ENCODE results near the gene TMEM115.
A peak's percentile ranks its signal among the peaks of the same experiment; 100 is the strongest.

The TMEM115 gene

DNA sequence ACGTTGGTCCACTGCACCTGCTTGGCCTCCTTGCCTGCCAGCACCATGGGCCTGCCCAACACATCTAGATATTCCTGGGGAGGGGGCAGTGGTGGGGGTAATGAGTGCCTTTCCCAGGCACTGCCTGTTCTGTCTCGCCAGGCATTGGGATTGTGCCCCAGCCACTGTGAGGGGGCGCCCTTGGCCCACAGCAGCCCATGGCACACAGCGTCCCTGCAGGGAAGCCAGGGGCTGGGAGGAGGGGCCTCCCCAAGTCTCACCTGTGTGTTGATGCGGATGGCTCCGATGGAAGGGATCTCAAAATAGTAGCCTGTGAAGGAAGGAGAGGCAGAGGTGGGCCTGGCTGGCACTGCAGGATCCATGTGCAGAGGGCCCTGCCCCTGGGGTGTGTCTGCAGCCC, 18.7 kb upstream of the TMEM115 start:
- DNase-seq (ENCODE audit: low read depth), result no peak

DNA sequence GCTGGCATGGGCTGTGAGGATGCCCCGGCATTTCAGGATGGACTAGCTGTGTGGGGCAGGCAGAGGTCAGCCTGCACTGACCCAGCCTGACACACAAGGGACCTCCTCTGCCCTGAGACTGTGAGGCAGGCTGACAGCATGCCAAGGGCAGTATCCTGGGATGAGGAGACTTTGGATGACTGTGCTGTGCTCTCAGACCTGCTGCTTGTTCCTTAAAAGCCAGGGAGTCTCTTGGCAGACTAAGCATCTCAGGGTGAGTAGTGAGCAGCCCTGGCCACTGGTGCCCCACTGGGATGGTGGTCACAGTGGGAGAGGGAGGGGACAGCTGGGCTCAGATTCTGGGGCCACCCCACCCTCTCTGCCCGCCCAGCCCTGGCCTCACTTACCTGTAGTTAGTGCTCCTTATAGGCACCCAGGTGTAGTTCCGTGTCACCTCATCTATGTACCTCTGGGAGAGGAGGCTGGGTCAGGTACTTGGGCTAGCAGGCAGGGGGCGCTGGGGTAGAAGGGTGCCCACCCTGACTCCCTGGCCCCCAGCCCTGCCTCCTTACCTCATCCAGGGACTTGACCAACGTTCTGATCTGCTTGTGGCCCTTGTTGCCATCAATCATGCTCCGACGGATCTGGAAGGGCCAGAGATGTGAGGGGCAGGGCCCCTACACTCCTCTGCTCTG, 16.1 kb upstream of the TMEM115 start:
- no peak for DNase-seq (ENCODE audit: low read depth)

DNA sequence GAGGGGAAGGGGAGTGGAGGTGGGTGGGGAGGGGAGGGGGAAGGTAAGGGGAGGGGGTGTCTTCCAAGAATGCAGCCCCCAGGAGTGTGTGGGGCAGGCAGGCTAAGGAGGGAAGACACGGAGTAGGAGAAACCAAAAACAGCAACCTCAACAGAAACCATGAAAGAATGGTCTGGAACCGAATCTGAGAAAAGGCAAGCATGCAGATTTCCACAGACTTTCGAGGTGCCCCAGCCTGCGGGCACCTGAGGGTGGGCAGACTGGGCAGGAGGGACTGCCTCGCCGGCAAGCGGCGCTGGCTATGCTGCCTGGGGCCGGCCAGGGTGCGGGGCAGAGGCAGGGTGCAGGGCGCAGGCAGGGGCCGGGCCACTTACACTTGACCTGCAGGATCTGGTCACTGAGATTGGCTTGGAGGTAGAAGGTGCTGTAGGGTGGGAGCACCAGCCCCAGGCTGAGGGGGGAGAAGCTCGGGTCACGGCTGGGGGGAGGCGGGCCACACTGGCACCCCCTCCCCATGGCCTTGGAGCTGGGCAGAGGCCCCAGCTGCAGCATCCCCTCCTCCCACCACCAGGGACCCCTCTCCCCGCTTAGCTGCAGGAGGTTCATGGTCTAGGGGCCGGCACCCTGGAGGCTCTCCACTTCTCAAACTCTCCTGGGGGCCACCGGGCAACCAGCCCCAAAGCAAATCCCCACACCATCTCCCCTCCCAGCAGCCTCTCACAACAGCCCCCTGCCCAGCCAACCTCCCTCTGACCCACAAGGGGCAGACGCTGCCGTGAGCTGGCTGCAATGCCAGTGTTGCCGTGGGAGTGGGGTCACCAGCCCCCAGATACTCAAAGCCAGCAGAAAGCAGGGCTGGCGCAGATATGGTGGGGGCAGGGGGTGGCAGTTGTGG, 15.3 kb upstream of the TMEM115 start:
- DNase-seq (ENCODE audit: low read depth), result no peak

DNA sequence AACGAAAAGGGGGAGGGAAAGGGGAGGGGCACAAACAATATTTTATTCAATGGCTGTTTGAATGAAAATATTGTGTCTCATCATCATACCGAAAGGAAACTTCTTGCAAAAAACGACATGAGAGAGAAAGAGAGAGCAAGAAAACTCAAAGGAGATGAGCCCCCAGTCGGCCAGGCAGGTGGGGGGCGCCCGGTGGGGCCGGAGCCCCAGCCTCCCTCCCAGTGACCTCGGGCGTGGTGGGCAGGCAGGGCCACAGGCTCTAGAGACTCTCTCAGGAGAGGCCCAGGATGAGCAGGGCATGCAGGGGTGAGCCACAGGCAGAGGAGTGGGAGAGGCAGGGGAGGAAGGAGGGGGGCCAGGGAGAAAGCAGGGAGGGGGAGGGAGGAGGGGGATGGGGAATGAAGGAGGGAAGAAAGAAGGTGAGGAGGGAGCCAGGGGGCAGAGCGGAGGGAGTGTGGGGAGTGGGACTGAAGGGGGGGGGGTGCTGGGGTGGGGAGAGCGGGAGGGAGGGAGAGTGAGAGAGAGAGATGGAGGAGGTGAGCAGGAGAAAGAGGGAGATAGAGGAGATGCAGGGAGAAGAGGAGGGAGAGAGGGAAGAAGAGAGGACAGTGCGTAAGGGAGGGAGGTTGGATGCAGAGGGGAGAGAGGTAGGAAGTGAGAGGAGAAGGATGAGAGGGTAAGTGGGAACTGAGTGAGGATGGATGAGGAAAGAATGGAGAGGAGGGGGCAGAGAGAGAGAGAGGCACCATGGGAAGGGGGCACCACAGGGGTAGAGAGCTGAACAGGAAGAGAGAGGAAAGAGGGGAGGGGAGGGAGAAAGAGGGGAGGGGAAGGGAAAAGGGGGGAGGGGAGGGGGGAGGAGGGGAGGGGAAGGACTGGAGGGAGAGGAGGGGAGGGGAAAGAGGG, 14.1 kb upstream of the TMEM115 start:
- DNase-seq (ENCODE audit: low read depth), result no peak

DNA sequence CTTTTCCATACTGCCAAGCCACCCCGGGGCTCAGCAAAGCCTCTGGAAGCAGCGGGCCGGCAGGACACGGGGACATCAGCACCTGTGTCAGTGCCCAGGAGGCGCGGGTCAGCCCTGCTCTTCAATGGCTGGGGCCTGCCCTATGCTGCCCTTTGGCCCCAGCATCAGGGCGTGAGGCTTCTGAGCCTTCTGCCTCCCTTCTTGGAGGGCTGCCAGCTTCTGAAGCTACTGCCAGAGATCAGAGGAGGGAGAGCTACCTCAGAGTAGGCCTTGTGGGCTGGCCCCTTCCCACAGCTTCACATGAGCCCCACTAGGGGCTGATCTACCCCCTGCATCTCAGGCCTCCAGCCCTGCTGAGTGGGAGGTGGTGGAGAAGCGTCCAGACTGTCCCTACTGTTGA, 13.0 kb upstream of the TMEM115 start:
- DNase-seq (ENCODE audit: low read depth), result no peak

DNA sequence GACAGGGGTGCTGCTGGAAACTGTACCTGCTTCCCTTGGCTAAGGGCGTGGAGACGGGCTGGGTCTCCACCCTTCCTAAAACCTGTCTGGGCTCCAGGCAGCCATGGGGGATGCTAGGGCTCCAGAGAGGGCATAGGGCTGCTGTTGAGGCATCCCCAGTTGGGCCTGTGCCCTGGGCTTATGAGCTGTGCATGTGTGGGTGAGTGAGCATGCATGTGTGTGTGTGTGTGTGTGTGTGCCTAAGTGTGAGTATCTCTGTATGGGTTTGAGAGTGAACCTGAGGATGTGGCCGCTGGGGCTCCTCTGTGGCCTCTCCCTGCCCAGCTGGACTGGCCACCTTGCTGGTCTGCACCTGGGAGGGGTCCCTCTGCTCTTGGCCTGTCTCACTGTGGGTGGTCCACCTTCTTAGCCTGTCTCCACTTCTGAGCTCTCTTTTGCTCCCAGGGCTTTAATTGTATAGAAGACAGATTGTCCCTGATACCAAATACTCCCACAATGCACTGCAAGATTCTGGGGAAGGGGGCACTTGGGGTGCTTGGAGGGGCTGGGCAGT, 11.9 kb upstream of the TMEM115 start:
- no peak for DNase-seq (ENCODE audit: low read depth)

DNA sequence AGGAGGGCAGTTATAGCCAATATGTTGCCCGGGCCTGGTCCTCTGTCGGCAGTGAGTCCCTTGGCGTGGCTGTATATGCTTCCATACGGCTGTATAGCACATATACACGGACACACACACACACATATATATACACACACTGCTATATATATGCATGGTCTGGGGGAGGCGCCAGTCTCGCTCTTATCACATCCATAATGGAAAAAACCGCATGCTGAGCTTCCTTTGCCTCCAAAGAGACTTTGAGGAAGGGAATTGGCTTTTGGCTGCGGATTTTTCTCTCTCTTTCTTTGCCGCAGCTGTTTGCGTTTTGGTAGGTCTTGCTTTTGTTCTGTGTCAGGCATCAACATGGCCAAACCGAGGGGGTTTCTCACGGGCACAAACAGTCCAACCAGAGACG, 11.3 kb upstream of the TMEM115 start:
- no peak for DNase-seq (ENCODE audit: low read depth)

DNA sequence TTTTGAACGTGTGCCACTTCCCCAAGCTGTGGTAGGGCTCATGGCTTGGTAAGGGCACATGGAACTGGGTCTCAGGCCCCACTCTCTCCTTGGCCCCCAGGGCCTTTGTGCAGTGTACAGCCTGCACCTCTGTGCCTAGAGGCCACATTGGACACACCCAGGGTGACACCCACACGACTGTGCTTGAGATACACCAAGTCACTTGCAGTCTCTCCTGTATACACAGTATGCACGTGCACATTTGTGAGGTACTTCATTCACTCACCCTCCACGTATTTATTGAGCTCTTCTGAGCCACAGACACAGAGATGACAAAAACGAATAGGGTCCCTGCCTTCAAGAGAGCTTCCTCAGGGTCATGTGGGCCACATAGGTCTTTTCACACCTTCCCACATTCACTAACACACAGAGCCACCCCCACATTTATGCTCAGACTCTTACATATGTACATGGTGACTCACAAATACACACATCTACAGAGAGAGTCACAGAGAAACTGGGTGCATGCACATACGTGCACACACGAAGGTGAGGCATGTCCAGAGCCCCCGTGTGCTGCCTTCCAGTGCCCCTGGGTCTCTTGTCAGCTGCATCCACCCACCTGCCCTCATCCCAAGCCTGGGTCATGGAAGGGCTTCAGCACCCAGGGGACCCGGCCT, 9.8 kb upstream of the TMEM115 start:
- DNase-seq (ENCODE audit: low read depth), result no peak

DNA sequence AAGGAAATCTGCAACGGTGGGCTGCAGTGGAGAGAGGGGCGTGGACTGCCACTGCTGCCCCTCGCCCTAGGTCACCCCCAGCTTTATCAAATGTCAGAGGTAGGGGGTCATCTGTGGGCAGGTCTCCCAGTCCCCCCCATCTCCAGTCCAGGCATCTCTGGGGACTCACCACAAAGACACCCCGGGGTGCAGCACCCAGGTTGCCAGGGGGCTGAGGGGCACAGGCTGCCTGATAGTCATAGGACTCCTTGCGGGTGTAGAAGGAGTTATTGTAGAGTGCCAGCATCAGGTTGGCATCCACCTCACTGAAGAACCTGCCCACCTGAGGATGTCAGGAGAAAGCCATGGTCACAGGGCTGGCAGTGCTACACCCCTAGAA, 6.5 kb upstream of the TMEM115 start:
- no peak for DNase-seq (ENCODE audit: low read depth)

DNA sequence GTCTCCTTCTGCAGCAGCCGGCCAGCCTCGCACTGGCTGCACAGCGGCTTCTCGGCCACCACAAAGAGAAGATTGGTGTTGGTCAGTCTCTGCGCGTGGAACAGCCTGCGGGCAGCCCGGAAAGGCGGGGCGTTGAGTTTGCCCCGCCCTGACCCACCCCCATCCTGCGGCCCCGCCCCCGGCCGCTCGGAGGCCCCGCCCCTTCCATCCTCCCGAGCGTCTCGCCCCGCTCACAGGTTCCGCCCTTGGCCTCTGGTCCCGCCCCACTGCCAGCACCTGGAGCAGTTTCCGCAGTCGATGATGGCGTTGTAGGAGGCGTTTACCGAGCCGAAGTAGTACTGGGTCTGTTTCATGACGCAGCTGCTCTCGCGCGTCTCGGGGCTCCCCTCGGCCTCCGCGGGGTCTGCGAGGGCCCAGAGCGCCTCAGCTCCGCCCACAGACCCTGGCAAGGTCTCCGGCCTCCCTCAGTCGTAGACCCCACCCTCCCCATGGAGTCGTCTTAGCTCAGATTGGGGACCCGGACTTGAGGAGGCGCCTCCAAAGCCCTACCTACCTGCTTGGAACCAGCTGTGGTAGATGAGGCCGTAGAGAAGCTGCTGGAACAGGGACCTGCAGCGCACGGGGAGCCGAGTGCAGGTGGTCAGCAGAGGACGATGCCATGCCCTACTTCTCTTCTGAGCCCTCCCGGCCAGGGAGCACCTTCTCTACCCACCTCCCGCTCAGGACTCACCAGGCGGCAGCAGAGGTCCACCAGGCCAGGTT, 5.9 kb upstream of the TMEM115 start:
- DNase-seq (ENCODE audit: low read depth), result peak; percentile 94

DNA sequence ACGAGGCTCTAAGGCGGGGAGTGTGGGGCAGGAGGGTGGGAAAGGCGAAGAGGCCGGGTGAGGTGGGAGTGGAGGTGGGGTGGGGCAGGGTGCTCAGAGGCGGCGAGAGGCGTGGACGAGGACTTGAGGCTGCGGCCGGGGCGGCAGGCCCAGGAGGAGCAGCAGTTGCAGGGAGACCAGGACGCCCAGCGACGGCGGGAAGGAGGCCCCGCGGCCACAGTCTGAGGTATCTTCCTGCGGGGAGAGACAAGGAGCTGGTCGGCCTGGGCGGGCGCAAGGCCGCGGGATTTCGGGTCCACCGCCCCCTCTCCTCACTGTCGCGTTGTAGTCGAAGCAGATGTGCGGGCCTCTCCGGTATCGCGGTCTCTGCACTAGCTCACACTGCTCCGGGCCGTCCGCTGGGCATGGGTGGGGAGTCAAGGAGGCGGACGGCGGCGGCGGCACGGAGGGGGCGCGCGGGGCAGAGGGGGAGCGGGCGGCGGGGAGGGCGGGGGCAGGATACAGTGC, 5.3 kb upstream of the TMEM115 start:
- no peak for DNase-seq (ENCODE audit: low read depth)

DNA sequence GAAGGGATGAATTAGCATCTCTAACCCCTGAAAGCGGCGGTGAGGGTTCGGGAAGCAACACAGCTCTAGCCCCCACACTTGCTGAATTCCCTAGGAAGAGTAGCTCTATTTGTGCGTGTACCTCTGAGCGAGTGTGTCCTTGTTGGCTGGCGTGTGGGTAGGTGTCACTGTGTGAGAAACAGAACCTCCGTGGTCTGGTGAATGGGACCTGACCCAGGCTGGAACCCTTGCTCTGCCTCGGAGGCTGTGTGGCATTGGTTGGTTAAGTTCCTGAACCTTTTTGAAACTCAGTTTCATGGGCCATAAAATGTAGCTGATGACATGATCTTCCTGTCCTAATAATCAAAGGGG, 414 bp upstream of the TMEM115 start:
- DNase-seq (ENCODE audit: low read depth), result no peak

DNA sequence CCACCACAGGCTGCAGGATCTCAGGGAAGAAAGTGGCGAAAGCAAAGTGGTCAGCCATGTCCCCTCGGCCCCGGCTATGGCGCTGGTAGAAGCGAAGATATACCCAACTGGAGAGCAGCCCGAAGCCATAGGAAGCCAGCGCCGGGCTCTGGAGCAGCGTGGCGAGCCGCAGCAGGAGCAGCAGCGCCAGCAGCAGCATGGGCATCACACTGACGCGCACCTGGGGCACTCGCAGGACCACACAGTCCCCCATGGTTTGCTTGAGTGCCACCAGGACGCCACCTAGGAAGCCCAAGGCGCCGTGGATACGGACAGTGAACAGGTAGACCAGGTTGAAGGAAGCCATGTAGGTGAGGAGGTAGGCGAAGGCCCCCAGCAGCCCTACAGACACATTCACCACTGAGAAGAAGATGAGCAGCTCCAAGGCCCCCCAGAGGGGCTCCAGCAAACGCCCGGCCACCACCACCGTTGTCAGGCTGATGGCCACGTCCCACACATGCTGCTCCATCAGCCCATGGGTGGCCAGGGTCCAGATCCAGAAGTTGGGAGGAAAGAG, 888 bp downstream of the TMEM115 start:
- no peak for DNase-seq (ENCODE audit: low read depth)

DNA sequence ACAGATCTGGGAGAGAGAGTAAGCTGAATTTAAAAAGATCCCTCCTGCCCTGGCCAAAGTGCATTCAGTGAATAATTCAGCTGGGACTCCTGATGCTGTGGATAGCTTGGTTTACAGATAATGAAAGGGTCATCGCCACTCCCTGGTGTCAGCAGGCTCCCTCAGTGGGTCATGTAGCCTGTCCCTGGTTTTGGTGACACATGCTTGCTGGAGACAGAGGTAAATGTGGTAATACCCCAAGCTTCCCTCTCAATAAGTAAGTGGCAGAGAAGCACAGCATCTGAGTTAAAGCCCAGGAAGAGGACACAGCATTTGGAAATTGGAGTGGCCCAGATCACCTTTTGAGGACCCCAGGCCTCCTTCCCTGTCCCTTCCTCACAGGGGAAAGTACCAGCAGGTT, 1.8 kb downstream of the TMEM115 start:
- DNase-seq (ENCODE audit: low read depth), result no peak

DNA sequence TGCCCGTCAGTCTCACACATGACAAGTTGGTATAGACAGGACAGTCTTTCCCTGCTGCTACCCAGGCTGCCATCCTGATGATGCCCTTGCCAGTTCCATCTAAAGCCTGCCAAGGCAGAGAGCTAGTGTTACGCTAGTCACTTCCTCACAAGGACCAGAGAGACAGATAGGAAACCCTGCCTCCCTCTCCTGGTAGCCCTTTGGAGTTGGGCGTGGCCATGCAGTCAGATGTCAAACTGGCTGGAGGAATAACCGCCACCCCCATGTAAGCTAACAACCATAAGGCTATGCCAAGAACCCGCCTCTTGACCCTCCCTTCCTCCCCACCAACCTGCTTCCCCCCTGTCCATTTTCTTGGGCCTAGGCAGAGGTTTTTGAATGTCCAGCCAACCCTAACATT, 2.8 kb downstream of the TMEM115 start:
- DNase-seq (ENCODE audit: low read depth), result no peak

DNA sequence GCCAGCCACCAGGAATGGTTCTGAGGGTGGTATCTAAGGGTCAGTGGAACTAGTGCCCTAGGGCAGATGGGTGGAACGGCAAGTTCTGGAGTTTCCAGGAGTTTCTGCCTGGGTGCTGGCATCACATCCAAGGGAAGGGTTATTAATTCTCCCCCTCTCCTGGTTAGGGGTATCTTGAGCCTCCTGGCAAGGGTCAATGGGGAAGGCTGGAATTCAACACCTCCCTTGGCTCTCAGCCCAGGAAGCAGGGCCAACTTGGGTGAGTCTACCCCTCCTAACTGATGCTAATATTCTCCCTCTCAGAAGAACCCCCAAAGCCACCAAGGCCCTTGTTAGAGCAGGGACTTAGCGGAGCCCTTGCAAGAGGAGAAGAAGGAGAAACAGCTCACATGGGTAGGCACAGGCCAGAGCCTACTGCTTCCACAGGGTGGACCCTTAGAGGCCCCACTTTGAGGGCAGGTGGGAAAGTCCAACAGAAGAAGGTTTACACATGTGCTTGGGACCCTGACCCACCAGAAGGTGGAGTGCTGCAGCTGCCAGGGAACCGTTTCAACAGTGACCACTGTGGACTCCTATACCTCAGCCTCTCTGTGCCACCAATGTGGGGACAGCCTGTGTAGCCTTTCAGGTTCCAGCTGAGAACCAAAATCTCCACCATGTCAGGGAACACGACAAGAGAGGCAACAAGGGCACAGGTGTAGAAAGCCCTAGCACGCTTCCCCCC, 3.3 kb downstream of the TMEM115 start:
- DNase-seq (ENCODE audit: low read depth), result no peak

DNA sequence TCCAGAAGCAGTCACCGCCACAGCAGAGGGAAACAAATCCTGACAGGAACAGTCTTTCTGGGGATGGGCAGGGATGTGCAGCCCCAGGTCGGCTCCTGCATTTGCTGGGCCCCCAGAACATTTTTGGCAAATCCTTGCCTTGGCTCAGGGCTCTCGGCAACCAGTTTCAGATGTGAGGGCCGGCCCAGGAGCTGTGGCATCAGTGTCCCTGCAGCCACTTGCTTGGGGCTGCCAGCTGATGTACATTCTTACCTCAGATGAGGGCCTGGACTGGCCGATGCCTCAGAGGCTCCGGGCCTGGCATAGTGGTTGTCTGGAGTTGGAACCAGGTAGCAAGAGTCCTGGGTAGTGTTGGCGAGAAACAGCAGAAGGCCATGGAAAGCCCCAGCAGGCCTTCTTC, 4.5 kb downstream of the TMEM115 start:
- DNase-seq (ENCODE audit: low read depth), result no peak

DNA sequence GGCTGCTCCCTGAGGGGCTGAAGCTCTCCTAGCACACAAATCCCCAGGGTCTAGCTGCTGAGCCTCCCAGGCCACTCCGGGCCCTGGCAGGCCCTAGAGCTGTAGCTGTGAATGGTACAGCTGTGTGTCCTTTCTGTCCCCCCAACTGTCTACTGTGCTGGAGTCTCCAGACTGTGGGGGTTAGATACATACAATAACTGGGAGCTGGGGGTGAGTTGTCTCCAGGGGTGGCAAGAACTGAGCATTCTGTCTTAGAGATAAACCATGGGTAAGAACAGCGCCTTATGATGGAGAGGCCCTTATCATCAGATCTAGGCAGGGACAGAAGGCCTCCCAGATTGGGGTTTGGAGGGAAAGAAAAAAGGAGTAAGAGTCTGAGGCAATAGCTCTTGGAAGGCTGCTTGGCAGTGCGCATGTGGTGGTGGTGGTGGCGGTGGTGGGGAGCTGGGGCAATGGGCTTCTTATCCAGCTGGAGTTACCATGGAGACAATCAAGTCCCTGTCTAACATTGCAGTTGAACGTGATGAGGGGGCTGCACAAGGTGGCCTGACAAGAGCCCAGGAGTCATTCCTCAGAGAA, 5.0 kb downstream of the TMEM115 start:
- DNase-seq (ENCODE audit: low read depth), result no peak

DNA sequence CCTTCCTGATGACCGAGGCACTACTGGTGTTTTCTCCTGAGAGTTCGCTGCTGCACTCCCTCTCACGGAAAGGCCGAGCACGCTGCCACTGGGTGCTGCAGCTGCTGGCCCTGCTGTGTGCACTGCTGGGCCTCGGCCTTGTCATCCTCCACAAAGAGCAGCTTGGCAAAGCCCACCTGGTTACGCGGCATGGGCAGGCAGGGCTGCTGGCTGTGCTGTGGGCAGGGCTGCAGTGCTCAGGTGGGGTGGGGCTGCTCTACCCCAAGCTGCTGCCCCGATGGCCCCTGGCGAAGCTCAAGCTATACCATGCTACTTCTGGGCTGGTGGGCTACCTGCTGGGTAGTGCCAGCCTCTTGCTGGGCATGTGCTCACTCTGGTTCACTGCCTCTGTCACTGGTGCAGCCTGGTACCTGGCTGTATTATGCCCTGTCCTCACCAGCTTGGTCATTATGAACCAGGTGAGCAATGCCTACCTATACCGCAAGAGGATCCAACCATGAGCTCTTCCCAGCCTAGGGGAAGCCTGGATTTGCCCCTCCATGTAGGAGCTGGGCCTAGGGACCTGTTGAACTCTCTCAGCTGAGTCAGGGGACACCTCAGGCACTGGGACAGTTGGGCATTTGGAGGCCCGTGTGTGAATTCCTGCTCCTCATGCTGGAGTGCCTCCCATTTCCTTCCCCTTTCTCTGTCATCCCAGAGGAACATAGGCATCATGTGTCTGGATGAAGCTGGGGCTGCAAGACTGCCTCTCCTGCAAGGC, 5.9 kb downstream of the TMEM115 start:
- DNase-seq (ENCODE audit: low read depth), result no peak

All from T-helper 22 cell (primary cell).